OCI-M2 (cell line): ENCODE results near the gene IL12RB2.

Source experiments
- DNase-seq: peaks from one replicate; lab custom pipeline; 2025; ENCODE audit not compliant: unreplicated experiment; lab: John Stamatoyannopoulos, UW

IL12RB2 gene

DNA sequence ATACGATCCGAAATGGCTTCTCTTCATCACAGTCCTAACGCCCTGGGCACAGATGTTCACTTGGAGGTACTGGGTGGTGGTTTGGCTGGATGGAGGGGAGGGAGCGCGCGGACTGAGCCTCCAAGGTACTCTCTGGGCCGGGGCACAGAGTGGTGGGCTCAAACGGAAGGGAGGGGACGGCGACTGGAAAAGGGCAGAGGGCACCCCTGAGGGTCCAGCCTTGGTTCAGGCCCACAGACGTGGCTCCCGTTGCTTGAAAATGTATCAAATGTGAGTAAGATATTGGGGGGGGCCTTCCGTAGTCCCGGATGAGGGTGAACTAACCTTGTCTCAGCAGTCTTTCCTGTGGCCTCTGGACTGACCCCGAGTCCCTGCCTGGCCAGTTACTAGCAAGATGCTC, 463 bp downstream of the IL12RB2 start:
- DNase-seq = no peak

DNA sequence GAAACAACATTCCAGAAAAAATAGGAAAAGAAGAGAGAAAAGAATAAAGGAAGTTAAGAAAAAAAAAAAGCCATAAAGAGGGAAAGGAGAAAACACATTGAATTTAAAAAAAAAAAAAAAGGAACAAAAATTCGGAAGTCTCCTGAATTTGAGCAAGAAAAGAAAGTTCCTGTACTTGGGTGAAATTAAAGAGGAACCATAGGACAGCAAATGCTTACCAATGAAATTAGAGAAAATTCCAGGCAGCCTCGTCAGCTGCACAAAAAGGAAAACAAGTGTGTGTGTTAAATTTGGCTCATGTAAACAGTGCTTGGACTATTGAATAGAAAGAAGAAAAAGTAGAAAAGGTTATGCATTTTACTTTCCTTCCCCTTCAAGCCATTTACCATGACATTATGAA, 4.9 kb downstream of the IL12RB2 start:
- DNase-seq = no peak

DNA sequence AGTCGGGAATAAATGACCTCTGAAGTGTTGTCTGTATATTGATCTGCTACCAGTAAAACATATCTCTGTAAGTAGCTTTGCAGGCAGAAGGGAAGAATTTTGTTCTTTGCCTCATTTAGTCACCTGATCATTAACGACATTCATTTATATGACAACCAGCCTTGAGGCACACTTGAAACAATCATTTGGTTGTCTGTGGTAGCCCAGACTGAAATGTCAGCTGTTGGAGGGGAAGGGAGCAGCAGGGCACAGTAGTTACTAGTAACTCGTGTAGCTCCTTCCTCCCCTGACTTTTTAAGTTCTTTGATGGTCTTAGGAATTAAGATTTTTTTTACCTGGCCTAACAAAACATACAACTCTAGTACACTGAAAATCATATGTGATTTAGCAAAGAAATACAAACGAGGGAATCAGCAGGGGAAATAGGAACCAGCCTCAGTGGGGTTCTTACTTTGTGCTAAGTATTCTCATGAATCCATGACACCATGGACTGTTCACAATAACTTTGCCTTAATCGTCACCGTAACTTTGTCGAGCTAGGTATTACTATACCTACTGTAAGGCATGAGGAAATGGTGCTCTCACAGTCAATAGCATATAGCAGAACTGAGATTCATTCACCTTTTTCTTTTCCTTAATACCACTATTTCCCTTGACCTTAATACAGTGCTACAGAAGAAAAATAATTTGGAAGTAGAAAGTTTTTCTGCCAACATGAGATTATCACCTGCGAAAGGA, 6.4 kb downstream of the IL12RB2 start:
- no peak for DNase-seq

DNA sequence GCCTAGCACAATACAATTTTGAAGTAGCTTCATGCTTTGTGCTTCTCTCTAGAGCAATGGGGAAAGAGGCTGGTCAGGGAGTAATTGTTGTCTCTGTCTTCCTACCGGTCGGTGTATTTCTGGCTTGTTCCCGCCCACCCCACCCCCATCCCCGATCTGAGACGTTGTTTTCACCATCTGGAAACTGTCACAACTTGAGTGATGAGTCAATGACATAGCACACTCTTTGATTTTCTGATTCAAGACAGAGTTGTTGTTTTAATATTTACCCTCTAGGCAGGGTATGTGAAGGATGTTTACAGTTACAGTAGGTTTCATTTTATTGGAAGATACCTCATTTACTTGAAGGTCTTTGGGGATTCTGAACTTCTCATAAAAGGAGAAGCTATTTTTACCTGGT, 7.0 kb downstream of the IL12RB2 start:
- no peak for DNase-seq

DNA sequence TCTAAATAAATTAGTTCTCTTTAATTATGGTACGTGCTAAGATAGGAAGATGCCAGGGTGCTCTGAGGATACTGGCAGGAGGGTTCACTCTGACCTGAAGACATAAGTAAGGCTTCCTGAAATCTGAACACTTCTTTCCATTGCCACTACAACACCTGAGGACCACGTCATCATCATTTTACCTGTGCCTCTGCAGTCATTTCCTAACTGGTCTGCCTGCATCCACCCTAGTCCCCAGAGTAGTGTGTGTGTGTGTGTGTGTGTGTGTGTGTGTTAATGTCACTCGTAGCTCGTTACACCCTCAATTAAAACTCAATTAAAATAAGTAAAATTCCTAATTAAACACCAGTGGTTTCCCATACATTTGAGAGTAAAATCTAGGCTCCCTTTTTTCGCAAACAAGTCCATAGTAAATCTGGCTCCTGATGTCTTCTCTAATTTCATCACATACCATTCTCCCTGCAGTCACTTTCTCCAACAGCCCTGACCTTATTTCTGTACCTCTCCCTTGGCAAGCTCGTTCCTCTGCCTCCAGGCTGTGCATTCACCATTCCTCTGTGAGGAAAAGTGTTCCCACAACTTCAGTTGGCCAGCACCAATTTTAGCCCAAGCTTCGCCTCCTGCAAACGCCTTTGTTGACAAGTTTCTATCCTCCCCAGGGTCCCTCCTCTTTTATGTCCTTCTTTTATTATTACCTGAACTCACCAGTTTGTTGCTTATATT, 8.7 kb downstream of the IL12RB2 start:
- no peak for DNase-seq

DNA sequence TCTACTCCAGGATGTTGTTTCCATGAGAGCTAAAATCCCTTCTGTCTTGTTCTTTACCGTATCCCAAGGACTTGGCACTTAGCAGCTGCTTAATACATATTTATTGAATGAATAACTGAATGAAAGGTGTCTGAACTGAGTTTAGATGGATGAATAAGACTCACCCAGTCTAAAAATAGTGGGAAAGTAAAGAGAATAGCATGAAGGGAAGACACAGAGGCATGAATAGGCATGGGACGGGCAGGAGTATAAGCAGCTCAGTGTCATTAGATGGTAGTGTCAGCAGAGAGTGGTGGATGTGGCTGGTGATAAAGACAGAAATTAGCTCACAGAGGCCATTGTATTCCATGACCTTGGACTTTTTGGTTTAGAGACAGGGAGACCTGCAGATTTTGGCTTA, 9.2 kb downstream of the IL12RB2 start:
- no peak for DNase-seq

DNA sequence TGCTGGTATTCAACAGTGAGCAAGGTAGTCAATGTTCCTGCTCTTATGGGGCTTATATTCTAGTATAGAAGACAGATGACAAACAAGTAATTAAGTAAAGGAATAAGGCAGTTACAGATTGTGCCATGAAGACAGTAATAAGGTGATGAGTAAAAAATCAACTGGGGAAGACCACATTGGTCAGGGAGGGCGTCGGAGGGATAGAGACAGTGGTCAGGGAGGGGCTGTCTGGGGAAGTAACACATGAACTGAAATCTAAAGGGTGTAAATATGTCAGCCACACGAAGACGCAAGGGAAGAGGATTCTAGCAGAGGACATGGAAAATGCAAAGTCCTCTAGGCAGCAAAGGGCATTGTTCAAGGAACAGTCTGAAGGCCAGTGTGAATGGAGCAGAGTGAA, 10.1 kb downstream of the IL12RB2 start:
- DNase-seq = no peak

DNA sequence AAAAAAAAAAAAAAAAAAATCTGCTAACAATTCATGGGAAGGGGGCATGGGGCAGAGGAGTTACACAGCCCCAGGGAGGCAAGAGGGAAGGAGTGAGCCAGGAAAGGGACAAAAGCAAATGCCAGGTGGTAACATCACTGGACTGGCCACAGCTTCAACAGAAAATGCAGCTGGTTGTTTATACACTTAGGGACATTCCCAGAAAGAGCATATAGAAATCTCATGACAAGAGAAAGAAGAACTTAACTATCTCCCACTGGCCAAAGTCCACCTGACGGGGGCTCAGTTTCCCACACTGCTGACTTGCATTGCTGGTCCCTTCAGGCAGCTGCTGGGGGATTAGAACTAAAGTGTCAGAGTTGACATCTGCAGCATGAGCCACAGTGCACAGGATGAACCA, 14.8 kb downstream of the IL12RB2 start:
- DNase-seq = no peak

DNA sequence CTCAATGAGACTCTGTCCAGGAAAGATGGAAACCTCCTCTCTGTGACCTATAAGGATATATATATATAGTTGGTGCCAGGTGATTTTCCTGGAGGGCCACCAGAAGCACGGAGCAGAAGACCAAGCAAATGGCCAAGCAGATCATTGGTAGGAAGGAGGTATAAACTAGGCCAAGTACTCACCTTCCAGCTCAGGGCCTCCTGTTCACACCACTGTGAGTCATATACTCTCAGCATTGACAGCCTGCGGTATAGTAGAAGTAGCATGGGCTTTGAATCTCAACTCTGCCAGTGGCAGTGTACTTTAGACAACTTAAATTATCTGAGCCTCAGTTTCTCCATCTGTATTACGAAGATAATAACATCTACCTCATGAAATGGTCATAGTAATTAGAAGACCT, 15.4 kb downstream of the IL12RB2 start:
- no peak for DNase-seq

DNA sequence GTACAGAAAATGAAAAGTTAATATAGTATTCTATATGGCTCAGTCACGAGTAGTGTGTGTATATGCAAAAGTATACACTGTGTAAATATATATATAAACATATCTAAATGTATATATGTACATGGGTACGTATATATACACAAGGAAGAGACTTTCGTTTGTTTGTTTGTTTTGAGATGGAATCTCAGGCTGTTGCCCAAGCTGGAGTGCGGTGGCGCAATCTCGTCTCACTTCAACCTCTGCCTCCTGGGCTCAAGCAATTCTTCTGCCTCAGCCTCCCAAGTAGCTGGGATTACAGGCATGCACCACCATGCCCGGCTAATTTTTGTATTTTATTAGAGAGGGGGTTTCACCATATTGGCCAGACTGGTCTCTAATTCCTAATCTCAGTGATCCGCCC, 16.4 kb downstream of the IL12RB2 start:
- DNase-seq = no peak

DNA sequence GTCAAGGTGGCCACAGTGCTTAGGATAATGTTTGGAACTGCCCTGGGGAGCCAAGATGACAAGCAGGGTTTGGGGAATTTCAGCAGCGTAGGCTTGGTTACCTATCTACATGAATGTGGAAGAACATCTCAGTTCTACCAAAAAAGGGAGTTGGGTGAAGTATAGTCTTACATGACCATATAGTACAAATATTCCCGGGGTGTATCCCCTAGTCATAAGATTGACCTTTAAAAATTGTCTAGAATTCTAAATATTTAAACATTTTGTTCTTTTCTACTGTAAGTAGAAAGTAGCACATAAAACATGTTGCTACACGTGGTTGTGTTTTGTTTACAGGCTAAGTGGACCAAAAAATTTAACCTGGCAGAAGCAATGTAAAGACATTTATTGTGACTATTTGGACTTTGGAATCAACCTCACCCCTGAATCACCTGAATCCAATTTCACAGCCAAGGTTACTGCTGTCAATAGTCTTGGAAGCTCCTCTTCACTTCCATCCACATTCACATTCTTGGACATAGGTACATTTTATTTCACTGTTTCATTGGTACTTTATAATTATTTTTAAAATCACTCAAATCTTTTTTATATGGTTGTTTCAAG, 20.3 kb downstream of the IL12RB2 start:
- DNase-seq = no peak

DNA sequence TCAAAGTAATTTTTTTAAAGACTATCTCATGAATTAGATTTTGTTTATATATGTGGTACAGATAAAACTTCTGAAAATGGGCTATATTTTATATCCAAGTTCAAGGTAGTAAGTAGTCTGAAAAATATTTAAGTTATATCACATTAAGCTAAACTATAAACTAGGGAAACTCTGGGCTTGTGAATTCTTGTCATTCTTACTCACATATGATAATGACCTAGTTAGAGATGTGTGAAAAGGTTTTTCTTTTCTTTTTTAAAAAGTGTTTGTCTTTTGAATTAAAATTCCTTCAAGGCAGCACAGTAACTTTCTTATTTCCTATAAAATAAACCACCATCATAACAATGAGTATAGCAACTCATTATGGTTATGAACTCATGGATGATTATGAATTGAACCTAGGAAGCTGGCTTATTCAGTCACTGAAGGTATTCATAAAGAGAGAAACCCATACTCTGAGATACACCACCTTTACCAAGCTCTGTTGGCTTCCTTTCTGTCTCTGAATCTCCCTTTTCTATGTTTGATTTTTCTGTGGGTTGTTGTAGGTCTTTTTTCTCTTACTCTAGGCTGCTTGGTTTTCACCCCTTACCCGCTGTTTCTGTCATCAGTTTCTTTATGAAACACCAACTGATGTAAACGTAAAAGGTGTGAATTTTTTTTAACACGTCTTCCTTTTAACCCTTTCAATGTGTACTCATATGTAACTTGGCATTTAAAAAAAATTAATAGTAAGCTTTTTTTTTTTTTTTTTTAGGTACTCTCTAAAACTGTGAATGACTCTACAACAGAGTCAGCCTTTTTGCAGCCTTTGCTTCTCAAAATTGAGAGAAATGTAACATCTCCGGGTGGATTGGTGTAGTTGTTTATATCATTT, 25.2 kb downstream of the IL12RB2 start:
- DNase-seq = no peak

DNA sequence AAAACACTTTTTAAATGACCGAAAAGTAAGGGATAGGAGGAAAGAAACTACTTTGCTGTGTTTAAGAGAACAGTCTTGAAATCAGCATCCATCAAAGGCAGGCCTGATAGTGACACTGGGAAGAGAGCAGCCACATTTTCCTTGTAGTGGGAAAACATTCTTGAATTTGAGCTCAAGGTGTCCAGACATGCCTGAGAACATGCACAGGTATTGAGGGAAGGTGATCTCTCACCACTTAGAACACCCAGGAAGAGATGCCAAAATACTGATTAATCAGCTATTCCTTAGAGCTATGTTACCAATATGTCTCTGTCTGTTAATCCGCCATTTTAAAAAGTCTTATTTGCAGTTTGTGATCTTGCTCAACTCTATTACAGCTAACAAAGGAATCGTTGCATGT, 25.9 kb downstream of the IL12RB2 start:
- DNase-seq = no peak

DNA sequence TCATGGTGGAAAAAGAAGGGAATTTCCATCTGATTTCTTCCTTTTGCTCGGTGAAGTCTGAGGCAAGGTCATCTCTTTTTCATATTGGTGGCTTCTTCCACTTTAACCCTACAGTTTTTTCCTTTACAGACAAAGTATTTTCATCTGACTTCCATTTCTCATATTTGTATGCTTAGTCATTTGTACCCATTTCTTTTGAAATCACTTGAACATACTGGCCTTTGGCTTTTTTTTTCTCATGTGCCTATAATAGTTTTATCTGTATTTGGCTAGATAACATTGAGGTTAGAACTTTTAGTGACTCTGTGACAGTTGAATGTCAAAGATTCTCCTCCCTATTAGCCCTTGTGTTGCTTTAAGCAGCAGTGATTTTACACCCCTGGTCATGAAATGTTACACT, 27.7 kb downstream of the IL12RB2 start:
- DNase-seq = no peak

DNA sequence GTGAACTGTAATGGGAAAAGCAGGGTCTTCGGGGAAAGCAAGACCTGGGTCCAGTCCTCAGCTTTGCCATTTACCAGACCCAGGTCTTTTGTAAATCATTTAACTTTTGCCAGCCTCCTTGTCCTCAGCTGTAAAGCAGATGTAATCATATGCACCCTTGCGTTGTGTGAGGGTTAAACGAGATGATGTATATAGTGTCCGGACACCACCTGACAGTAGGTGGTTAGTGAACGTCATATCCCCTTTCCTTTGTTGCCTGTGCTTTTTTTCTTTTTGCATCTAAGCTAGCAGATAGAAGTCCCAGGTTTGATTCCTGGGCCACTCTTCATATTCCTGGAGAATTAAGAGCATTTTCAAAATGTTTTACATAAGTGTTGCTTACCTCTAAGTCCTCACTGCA, 28.5 kb downstream of the IL12RB2 start:
- DNase-seq = no peak

DNA sequence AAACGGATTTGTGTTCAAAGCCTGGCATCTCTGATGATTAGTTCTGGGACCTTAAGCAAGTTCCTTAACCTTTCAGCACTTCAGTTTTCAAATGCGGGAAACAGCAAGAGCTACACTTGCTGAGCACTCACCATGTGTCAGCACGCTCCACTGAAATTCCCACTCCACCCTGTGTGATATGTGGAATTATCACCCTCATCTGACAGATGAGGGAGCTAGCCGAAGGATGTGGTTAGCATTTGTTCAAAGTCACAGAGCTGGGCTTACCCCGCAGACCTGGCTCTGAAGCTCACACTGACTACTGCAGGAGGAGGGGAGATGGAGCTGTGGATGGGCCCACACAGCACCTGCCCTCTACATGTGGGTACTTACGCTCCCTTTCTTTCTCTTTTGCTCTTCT, 29.1 kb downstream of the IL12RB2 start:
- DNase-seq = no peak

DNA sequence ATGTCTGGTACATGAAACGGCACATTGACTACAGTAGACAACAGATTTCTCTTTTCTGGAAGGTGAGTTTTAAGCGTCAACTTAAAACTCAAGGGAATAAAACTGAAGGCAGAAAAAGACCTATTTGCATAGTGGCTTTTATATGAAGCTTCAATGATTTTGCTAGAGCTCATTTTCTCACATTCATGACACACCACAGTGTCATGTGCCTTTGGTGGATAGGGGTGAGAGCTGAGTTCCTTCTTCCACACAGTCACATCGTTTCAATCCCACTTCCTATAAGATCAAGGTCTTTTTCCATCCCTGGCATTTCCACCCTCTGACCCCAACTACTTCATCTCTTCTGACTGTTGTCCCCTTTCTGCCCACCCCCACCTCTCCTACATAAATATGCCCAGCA, 31.0 kb downstream of the IL12RB2 start:
- DNase-seq = no peak

DNA sequence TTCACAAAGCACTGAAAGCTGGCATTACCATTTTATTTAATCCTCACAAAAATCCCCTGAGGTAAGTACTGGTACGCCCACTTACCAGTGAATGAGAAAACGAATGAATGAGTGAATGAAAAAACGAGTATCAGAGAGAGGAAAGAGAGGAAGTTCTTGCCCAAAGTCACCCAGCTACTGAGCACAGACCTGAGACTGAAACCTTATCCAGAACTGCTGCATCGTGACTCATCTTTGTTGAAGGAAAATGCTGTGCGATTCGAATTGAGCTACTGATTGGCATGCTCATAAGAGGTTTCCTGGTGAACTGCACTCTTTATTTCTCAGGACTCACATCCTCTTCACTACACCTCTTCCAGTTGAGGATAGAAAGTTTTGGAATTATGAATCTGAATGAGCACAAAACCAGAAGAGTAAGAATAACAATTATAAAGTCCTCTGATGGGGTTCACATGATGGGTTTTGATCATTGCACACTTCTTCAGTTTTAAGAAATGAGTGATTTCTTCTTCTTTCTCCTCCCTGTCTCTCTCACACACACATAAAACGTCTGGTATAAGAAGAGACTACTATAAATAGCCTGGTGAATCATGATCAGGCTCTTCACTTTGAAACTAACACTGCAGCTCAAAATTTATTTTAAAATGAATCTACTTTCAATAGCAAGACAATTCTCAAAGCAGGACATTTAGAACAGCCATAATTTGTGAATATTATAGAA, 32.1 kb downstream of the IL12RB2 start:
- no peak for DNase-seq

DNA sequence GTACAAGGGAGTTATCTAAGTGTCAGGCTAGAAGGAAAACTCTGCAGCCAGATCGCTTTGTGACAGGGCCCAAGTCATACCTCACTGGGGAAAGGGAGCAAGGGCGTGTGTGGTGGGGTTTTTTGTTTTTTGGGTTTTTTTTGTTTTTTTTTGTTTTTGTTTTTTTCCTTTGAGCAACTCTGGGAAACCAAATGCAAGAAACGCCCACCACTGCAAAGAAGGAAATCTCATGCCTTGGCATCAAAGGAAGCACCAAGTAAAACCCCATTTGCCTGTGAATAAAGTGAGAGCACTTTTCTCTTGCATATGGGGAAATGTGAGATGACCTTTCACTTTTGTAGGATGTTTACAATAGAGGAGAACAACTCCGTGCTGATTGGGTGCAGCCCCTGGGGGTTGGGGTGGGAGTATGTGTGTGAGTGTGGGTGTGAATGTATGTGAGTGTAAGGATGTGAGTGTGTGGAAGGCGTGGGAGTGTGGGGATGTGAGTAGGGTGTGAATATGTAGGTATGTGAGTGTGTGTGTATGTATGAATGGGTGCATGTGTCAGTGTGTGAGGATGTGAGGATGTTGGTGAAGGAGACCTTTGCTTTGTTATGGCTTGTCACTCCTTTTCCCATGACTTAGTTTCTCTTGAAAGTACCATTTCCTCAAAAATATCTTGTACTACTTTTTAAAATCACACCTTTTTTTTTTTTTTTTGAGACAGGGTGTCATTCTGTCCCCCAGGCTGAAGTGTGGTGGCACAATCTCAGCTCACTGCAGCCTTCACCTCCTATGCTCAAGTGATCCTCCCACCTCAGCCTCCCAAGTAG, 34.6 kb downstream of the IL12RB2 start:
- DNase-seq = no peak

DNA sequence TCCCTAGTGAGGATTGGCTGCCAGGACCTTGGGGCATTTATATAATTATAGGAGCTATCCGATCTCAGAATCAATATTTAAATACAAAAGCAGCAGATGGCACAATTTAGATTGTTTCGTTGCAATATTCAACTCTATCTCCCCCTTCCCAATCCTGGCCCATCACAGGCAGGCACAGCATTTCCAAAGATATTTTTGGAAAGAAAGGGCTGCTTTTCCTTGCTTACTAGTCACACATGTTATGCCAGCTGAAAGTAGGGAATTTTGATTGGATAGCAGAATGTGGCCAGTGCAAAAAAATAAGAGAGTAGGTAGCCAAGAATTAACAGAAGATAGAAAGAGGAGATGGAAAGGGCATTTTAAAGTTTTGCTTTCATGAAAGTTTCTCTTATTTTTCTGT, 37.9 kb downstream of the IL12RB2 start:
- DNase-seq = no peak
